Measurements from ENCODE around the gene RASIP1. TPM values are rescaled to one million over a fixed set of nuclear protein-coding genes. Genes with fewer than 3 reads are reported as not detected.

The RASIP1 gene
- total and polyA plus RNA-seq, 5 experiments from 2014 or later, result 0.10 to 0.26 (median 0.25) TPM; not detected in 2

DNA sequence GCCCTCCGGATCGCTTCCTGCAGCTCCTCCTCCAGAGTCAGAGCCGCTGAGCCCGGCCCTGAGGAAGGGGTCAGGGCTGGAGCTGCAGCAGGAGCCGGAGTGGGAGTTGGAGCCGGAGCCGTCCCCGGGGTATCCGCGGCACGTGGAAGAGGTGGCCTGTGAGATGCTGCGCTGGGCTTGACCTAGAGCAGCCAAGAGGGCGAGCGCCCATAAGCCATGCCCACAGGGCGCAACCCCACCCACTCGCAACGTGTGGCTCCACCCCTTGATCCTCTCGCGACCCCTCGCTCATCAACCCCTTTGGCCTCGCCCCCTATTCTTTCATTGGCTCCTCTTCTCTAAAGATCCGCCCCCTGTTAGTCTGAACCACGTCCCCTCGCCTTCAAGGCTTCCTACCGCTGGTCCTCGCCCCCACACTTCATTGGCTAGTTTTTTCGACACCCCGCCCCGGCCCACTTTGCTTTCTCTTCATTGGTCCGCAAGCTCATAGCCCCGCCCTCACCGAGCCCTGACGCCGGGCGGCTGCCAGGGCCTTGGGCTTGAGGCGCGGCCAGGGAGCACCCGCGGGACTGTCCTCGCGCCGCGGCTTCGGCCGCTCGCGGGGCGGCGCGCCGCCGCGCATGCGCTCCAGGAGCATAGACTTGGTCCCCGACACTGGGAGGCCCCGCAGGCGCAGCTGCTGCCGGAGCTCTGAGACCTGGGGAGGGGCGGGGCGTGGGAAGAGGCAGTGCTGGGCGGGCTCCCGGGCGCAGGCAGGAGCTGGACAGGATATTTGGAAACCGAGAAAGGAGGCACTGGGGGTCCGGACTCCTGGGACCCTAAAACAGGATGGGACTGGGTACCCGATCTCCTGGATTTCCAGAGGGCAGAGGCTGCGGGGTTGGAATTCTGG is 26.3 kb downstream of the RASIP1 start:
- peaks cover 10 to 28% (median 19%) of the 10 kb centered on the region in 4 donors for H3K4me1 Mint-ChIP-seq
- peak overlapping the region; percentile 53 to 90 (median 83) for H3K27ac Mint-ChIP-seq
- H3K27me3 Mint-ChIP-seq, result no peaks in the 10 kb centered on the region
- ATAC-seq (peak; percentile 93 to 94), DNase-seq (peak; percentile 91 to 98 (median 96))
- H3K9me3 Mint-ChIP-seq, result peaks cover 0 to 2% (median 0%) of the 10 kb centered on the region in 9 donors
- peak overlapping the region; percentile 77 to 96 (median 88) for H3K4me3 Mint-ChIP-seq
- H3K36me3 Mint-ChIP-seq, result no peaks in the 10 kb centered on the region
- POLR2A ChIA-PET, result interaction anchor here (0.5 to 2.8 kb wide), 11 partner anchors 11 to 403 kb away, joined by 3 to 13 read pairs (median 5); partner anchors contain the start of genes CA11, FUT2, RPL18 and SPHK2

DNA sequence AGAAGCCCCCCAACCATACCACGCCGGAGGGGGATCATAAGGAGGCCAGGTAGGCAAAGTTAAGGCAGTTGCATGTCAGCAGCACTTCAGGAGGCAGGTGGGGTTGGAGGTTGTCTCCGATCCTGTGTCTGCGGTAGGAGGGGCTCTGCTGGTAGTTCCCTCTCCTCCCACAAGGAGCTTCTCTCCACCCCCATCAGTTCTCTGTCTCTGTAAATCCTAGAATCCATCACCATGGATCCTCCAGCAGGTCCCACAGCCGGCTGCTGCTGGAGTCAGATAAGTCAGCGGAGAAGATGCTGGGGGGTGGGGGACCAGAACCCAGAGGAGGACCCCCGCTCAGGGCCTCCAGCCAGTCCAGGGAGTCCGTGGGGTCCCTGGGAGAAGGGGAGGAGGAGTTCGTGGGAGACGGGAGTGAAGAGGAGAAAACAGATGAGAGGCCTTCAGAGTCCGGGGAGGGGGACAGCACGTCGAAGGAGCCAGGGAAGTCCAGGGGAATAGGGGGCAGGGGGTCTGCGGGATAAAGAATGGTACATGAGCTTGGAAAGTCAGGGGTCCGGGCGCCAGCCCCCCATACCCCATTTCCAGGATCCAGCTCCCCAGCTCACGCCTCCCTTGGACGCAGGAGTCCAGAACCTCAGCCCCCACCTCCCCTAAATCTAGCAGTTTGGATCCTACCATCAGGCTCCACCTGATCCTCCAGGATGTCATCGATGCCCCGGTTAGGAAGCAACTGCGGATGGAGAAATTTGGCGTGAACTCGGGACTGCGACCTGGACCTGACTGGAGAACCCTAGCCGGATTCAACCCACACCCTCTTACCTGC is 27.2 kb downstream of the RASIP1 start:
- H3K4me1 Mint-ChIP-seq, result peaks cover 10 to 28% (median 20%) of the 10 kb centered on the region in 4 donors
- ATAC-seq (no peak), DNase-seq (no peak)

DNA sequence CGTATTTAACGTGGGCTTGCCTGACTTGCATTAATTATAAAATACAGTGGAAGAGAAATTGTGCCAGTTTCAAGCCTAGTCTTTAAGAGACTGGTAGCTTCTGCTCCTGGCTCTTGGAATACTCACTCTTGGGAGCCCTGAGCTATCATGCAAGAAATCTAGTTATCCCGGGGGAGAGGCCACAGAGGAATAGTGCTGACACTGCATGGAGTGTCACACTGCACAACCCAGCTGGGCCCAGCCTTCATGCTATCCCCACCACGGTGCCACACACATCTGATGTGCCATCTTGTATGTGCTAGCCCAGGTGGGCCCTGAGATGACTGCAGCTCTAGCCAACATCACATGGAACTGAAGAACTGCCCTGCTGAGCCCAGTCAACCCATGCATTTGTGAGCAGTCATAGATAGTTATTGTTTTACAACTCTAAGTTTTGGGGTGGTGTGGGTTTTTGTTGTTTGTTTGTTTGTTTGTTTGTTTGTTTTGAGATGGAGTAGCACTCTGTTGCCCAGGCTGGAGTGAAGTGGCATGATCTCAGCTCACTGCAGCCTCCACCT is 29.2 kb downstream of the RASIP1 start:
- H3K4me3 Mint-ChIP-seq, result peak overlapping the region in 5 of 10 donors; percentile 24 to 58 (median 52)

More for the DNA sequence above, 27.2 kb downstream of the RASIP1 start:
- peak overlapping the region in 6 of 10 donors; percentile 8 to 90 (median 83) for H3K27ac Mint-ChIP-seq
- POLR2A ChIA-PET, result interaction anchor here (0.5 to 2.8 kb wide), 10 partner anchors 11 to 404 kb away, joined by 3 to 13 read pairs (median 5); partner anchors contain the start of genes CA11, FUT2, RPL18 and SPHK2
- peak overlapping the region; percentile 77 to 96 (median 88) for H3K4me3 Mint-ChIP-seq
- H3K27me3 Mint-ChIP-seq, result no peaks in the 10 kb centered on the region
- no peaks in the 10 kb centered on the region for H3K36me3 Mint-ChIP-seq
- peaks cover 0 to 2% (median 0%) of the 10 kb centered on the region in 9 donors for H3K9me3 Mint-ChIP-seq

DNA sequence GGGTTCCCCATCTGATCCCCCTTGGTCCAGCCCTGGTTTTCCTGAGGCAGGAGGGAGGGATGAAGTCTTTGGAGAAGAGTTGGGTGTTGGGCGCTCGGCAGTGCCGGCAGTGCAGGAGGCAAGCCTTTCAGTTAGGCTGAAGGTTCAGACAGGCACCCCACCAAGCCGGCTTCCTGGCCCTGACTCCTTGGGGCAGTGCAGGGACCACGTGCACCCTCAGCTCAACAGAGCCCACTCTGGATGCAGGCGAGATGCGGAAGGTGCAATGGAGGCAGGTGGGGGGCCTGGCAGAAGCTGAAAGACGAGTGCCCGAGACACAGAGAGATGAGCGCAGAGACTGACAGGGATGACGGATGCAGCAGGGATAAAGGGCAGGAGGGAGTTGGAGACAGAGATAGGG is 31.9 kb downstream of the RASIP1 start:
- Mint-ChIP-seq H3K27me3 (no peaks in the 10 kb centered on the region), H3K27ac (peak overlapping the region in 3 of 10 donors; percentile 52 to 93 (median 54)), H3K9me3 (peaks cover 0 to 2% (median 0%) of the 10 kb centered on the region in 9 donors), H3K4me1 (peaks cover 7 to 12% (median 10%) of the 10 kb centered on the region in 4 donors), H3K4me3 (no peak overlapping the region), H3K36me3 (peaks cover 0 to 26% (median 20%) of the 10 kb centered on the region in 3 donors)
- DNase-seq (no peak), ATAC-seq (no peak)
- POLR2A ChIA-PET, result no interaction called here

More for the DNA sequence above, 29.2 kb downstream of the RASIP1 start:
- Mint-ChIP-seq H3K4me1 (peaks cover 10 to 28% (median 20%) of the 10 kb centered on the region in 4 donors), H3K36me3 (peaks cover 0 to 7% (median 3%) of the 10 kb centered on the region in 3 donors), H3K9me3 (peaks cover 0 to 2% (median 0%) of the 10 kb centered on the region in 9 donors), H3K27ac (peak overlapping the region in 1 of 10 donors; percentile 11), H3K27me3 (no peaks in the 10 kb centered on the region)
- ATAC-seq (no peak), DNase-seq (no peak)
- POLR2A ChIA-PET, result interaction anchor here (0.7 kb wide), 1 partner anchor 28 kb away, joined by 10 read pairs; no protein-coding TSS in a partner anchor

DNA sequence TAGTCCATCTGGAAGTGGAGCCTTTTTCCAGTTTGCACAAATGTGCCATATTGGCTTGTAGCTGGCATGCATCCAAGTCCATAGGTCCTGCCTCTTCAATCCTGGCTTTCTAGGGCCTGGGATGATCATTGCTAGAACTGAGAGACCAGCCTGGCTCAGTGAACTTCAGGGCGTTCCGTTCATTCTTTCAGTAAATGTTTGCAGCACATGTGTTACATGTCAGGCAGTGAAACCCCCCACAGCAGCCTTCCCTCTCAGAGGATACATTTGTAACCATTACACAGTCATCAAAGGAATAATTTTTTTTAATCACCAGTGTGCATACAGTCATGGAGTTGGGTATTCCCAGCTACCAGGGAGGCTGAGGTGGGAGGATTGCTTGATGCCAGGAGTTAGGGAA is 35.0 kb downstream of the RASIP1 start:
- DNase-seq (no peak), ATAC-seq (no peak)
- Mint-ChIP-seq H3K27ac (no peak overlapping the region), H3K4me1 (peaks cover 0 to 6% (median 0%) of the 10 kb centered on the region in 4 donors), H3K9me3 (no peaks in the 10 kb centered on the region), H3K4me3 (no peak overlapping the region), H3K27me3 (no peaks in the 10 kb centered on the region), H3K36me3 (peaks cover 0 to 42% (median 38%) of the 10 kb centered on the region in 3 donors)
- POLR2A ChIA-PET, result interaction anchor here (1.2 kb wide), 1 partner anchor 10 kb away, joined by 3 read pairs; no protein-coding TSS in a partner anchor

DNA sequence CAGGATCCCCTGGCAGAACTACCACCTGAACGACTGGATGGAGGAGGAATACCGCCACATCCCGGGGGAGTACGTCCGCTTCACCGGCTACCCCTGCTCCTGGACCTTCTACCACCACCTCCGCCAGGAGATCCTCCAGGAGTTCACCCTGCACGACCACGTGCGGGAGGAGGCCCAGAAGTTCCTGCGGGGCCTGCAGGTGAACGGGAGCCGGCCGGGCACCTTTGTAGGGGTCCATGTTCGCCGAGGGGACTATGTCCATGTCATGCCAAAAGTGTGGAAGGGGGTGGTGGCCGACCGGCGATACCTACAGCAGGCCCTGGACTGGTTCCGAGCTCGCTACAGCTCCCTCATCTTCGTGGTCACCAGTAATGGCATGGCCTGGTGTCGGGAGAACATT is 37.1 kb downstream of the RASIP1 start:
- H3K9me3 Mint-ChIP-seq, result no peaks in the 10 kb centered on the region

DNA sequence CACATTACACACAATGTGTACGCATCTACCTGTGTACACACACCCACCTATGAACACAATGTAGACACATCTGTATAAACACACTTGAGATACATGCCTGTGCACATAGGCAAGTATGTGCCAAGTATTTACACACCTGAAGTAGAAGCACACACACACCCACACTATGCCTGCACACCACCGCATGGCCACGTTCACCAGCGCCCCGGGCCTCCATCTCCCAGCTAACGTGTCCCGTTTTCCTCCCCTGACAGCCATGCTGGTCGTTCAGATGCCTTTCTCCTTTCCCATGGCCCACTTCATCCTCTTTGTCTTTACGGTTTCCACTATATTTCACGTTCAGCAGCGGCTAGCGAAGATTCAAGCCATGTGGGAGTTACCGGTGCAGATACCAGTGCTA is 37.7 kb downstream of the RASIP1 start:
- POLR2A ChIA-PET, result no interaction called here
- Mint-ChIP-seq H3K27ac (peak overlapping the region in 1 of 10 donors; percentile 58), H3K36me3 (peaks cover 0 to 46% (median 43%) of the 10 kb centered on the region in 3 donors), H3K27me3 (peaks cover 0 to 6% (median 0%) of the 10 kb centered on the region in 5 donors), H3K9me3 (no peaks in the 10 kb centered on the region), H3K4me3 (no peak overlapping the region), H3K4me1 (peaks cover 0 to 3% (median 1%) of the 10 kb centered on the region in 4 donors)
- no peak for ATAC-seq
- DNase-seq, result no peak

More for the DNA sequence above, 37.1 kb downstream of the RASIP1 start:
- ATAC-seq (no peak), DNase-seq (no peak)
- Mint-ChIP-seq H3K27me3 (peaks cover 0 to 2% (median 0%) of the 10 kb centered on the region in 5 donors), H3K27ac (no peak overlapping the region), H3K4me3 (no peak overlapping the region), H3K4me1 (peaks cover 0 to 1% (median 0%) of the 10 kb centered on the region in 4 donors), H3K36me3 (peaks cover 0 to 46% (median 43%) of the 10 kb centered on the region in 3 donors)
- POLR2A ChIA-PET, result no interaction called here

DNA sequence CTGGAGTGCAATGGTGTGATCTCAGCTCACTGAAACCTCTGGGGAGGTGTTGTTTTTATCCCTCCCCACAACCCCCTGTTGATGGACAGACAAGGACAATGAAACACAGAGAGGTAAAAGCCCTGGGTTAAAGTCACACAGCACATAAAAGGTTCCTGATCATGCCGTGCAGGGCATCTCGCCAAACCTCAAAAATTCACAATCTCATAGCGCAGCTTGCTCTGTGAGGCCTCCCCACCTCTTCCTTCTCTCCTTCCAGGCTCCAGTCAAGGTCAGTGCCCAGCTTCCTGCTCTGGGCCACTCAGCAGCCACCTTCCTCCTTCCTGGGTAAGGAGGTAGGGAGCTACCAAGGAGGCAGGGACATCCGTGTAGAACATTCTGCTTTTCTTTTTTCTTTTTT is 42.4 kb downstream of the RASIP1 start:
- Mint-ChIP-seq H3K36me3 (peaks cover 0 to 25% (median 21%) of the 10 kb centered on the region in 3 donors), H3K9me3 (no peaks in the 10 kb centered on the region), H3K27ac (no peak overlapping the region), H3K4me1 (peaks cover 8 to 14% (median 12%) of the 10 kb centered on the region in 4 donors), H3K27me3 (peaks cover 4 to 20% (median 7%) of the 10 kb centered on the region in 5 donors), H3K4me3 (peak overlapping the region in 2 of 10 donors; percentile 24)
- DNase-seq, result no peak
- no peak for ATAC-seq
- POLR2A ChIA-PET, result interaction anchor here (0.7 kb wide), 1 partner anchor 30 kb away, joined by 7 read pairs; no protein-coding TSS in a partner anchor

DNA sequence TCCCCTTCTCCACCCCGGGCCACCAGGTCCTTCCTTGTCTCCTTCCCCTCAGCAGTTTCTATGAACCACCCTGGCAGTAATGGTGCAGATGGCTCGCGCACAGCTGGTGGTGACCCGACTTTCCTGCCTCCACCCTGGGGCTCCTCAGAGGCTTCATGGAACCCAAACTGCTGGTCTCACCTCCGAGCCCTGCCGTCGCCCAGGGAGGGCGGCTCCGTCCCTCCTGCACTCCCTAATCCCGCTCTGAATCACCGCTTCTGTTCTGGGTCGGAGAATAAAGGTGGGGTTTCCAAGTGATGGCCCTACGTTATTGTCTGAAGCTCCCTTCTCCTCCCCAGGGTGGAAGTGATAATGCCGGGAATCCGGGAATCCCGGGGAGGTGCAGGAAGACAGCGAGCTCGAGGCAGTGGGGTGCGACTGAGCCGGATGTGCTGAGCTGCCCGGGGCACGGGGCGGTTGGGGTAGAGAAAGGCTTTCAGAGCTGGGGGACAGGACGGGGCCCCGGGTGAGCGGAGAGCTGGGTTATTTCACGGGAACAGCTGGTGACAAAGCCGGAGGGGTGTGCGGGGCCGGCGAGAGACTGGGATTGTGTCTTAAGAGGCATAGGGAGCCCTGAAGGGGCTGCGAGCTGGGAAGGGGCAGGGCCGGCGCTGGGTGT is 43.9 kb downstream of the RASIP1 start:
- ATAC-seq, result peak; percentile 79 to 85
- Mint-ChIP-seq H3K9me3 (no peaks in the 10 kb centered on the region), H3K27ac (peak overlapping the region in 4 of 10 donors; percentile 11 to 85 (median 56)), H3K36me3 (peaks cover 0 to 16% (median 15%) of the 10 kb centered on the region in 3 donors), H3K4me3 (peak overlapping the region; percentile 48 to 84 (median 67)), H3K4me1 (peaks cover 8 to 14% (median 12%) of the 10 kb centered on the region in 4 donors), H3K27me3 (peaks cover 4 to 20% (median 7%) of the 10 kb centered on the region in 5 donors)
- peak in 3 of 10 donors; percentile 16 to 30 (median 23) for DNase-seq
- POLR2A ChIA-PET, result interaction anchor here (1.5 kb wide), 1 partner anchor 17 kb away, joined by 4 read pairs; no protein-coding TSS in a partner anchor

DNA sequence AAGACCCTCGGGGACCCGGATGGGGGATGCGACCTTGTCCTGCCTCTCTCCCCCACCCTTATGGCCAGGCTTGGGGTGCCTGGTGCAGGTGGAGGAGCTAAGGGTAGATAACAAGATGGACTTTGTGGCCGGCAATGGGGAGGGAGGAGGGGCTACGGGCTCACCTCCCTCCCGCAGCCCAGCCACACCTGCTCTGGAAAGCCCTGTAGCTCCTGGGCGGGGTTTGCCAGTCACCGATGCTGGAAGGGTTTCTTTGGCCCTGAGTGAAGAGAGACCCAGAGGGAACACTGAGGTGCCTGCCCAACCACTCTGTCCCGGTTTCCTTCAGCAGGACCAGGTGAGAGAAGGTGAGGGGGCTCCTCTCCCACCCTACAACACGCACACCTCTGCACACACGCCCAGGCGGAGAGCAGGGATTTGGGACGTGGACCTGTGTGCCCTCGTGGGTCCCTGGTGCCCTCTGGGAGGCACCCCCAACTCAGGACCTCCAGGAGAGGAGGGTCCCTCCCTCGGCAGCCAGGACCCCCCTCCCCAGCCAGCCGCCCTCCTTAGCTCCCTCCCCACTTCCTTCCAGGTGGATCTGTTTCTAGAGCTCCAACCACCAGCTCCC is 44.6 kb downstream of the RASIP1 start, which contains the start of gene FUT2:
Gene FUT2 (plus strand): TSS at position 229 of the 610 bp plus-strand sequence. CDS start 6,986 bp downstream, outside the sequence.
- H3K9me3 Mint-ChIP-seq, result no peaks in the 10 kb centered on the region
- DNase-seq (no peak), ATAC-seq (no peak)
- H3K36me3 Mint-ChIP-seq, result peaks cover 0 to 12% (median 11%) of the 10 kb centered on the region in 3 donors
- POLR2A ChIA-PET, result interaction anchor here (1.0 to 1.5 kb wide), 2 partner anchors 9 to 18 kb away, joined by 3 to 4 read pairs; no protein-coding TSS in a partner anchor
- peaks cover 8 to 14% (median 12%) of the 10 kb centered on the region in 4 donors for H3K4me1 Mint-ChIP-seq
- peak within 1 kb of the TSS in 4 of 10 donors; percentile 11 to 85 (median 56) for H3K27ac Mint-ChIP-seq
- H3K27me3 Mint-ChIP-seq, result peaks cover 4 to 20% (median 7%) of the 10 kb centered on the region in 5 donors
- peak within 1 kb of the TSS; percentile 48 to 84 (median 67) for H3K4me3 Mint-ChIP-seq

Measured in naive thymus-derived CD8-positive, alpha-beta T cell (primary cell).